ENCODE results near the gene ADAMTS3. TPM values are rescaled to one million over a fixed set of nuclear protein-coding genes. Genes with fewer than 3 reads are reported as not detected.

The ADAMTS3 gene
- total RNA-seq = 15.9 and 22.1 TPM in 2 replicates

DNA sequence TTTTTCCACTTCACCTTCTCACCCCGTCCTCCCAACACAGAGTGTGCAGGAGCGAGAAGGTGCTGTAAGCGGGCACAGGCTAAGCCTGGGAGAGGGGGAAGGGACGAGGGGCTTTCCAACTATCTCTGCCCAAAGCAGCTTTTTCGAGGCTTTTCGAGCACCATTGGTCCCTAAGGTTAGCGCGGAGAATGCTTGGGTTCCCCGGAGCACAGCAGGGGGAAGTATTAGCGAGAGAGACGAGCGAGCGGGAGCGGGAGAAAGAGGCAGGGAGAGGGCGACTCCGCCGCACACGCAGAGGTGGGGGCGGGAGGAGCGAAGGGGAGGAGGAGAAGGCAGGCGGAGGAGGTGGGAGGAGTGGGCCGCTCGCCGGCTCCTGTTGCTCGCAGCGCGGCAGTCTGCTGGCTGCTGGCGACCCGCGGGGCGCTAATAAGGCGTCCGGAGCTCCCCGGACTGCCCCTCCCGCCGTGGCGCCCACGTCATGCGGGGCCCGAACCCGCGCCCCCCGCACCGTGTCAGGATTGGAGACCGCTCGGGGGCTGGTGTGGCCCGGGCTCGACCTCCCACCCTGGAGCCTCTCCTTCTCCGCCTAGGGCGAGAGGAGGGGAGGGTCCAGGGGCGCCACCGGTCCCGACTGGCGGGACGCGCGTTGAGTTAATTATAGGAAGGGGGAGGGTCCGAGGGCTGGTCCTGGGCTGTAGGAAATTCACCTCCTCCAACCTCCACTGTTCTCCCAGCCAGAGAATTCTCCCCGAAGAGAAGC lies at the start of gene ADAMTS3:
ADAMTS3 (minus strand) TSS at position 263 of the 760 bp plus-strand sequence. CDS start 459 bp downstream, outside the sequence.
- DNase-seq (ENCODE audit: low read depth) = peak; percentile 45

- peak; percentile 3 for DNase-seq (ENCODE audit: low read depth)
Observed at GRCh38 chr4:72613959-72614358, 44.9 kb upstream of the ADAMTS3 start.

DNA sequence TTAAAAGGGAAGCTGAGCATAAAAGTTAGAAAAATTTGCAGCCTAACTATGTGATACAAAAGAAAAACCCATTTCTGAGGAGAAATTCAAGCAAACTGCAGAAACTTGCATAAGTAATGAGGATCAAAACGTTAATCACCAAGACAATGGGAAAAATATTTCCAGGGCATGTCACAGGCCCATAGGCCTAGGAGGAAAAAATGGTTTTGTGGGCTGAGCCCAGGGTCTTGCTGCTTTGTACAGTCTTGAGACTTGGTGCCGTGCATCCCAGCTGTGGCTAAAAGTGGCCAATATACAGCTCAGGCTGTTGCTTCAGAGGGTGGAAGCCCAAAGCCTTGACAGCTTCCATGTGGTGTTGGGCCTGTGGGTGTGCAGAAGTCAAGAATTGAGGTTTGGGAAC lies 37.7 kb upstream of the ADAMTS3 start:
- DNase-seq (ENCODE audit: low read depth) = no peak

DNA sequence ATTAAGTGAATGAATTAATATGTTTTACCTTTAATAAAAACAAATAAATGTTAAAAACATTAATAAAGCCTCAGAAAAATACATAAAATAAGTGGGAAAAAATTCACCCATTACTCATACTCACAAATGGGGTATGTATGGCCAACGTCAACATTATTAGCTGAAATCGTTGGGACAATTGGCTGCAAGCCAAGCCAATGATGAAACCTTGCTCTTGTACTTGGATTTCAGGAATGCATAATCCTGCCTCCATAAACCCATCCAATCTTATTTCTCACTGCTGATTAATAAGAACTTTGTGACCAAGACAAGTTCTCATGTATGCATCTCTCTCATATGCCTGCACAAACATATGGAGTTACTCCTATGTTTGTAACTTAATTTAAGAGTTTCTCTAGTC lies 35.3 kb upstream of the ADAMTS3 start:
- no peak for DNase-seq (ENCODE audit: low read depth)

GRCh38 chr4:72602396-72603376 lies 33.7 kb upstream of the ADAMTS3 start:
- no peak for DNase-seq (ENCODE audit: low read depth)

- DNase-seq (ENCODE audit: low read depth) = no peak
Observed at GRCh38 chr4:72591547-72592454, 22.8 kb upstream of the ADAMTS3 start.

DNA sequence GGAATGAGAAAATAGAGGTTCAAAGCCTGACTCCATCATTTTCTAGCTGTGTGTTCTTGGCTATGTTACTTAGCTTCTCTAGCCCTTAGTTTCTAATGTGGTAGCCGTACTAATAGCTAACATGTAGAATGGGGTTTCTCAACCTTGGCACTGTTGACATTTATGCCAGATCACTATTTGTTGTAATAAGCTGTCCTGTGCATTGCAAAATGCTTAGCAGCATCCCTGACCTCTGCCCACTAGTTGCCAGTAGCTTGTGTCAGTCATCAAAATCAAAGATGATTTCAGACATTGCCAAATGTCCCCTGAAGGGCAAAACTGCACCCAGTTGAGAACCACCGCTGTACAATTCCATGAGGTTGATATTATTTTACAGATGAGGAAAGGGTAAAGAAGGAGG lies 18.3 kb upstream of the ADAMTS3 start:
- DNase-seq (ENCODE audit: low read depth) = no peak

- peak; percentile 24 for DNase-seq (ENCODE audit: low read depth)
Observed at GRCh38 chr4:72582853-72583252, 13.8 kb upstream of the ADAMTS3 start.

- DNase-seq (ENCODE audit: low read depth) = peak; percentile 96
Observed at GRCh38 chr4:72577211-72577610, 8.2 kb upstream of the ADAMTS3 start.

- no peak for DNase-seq (ENCODE audit: low read depth)
Observed at GRCh38 chr4:72571337-72571736, 2.3 kb upstream of the ADAMTS3 start.

DNA sequence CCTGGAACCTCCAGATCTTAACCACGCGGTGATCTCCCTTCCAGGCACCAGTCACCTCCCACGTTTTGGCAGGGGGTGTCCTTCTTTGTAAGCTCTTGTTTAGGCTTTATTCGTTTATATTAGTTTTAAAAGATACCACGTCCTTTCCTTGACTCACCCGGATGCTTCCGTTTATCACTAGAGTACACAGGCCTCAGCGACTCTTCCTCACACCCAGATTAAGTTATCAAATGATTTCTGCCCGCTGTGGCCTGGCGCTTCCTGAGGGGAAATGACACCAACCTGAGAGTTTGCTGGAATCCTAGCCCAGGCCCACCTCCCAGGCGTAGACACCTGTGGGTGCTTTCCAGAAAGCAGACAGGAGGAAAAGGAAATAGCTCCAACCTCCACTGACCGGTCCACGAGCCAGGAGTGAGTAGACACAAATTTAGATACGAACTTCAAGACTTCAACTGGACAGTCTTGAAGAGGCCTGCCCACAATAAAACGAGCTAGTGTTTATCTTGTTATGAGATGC lies 756 bp upstream of the ADAMTS3 start:
- DNase-seq (ENCODE audit: low read depth) = peak; percentile 8

- peak; percentile 89 for DNase-seq (ENCODE audit: low read depth)
Observed at GRCh38 chr4:72567821-72568675, 973 bp downstream of the ADAMTS3 start.

- no peak for DNase-seq (ENCODE audit: low read depth)
Observed at GRCh38 chr4:72567036-72567435, 2.0 kb downstream of the ADAMTS3 start.

DNA sequence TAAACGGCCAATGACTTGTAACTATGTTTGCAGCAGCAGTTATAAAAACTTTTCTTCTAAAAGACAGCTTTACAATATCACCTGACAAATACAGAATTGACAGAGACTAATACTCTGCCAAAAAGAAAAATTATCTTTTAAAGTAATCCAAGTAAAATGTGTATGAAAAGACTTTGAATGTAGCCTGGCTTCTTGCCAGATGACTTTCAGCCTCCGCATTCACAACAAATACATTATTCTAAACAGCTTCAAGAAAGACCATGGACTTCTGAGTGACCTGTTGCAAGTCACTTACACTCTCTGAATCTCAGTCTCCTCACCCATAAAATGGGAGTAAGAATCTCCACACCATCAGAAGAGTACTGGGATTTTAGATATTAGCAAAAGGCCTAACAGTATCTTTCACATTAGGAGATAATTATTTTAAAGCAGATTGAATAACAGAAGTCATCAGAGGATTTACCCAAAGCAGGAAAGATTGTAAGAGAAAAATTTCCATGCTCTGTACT lies 2.5 kb downstream of the ADAMTS3 start:
- no peak for DNase-seq (ENCODE audit: low read depth)

DNA sequence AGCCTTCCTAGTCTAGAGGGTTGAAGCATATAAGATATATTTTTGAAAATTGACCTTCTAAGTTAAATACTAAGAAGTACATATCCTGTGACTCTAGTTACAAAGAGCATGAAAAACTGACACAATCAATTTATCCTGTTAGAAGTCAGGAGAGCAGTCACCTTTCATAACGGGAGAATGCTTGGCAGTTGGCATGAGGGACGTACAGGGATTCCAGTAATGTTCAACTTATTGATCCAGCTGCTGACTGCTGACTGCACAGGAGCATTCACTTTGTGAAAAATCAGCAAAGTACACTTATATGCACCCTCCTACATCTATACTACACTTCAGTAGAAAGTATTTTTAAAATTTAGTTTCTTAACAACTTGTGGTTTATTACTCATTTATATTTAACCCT lies 4.2 kb downstream of the ADAMTS3 start:
- no peak for DNase-seq (ENCODE audit: low read depth)

DNA sequence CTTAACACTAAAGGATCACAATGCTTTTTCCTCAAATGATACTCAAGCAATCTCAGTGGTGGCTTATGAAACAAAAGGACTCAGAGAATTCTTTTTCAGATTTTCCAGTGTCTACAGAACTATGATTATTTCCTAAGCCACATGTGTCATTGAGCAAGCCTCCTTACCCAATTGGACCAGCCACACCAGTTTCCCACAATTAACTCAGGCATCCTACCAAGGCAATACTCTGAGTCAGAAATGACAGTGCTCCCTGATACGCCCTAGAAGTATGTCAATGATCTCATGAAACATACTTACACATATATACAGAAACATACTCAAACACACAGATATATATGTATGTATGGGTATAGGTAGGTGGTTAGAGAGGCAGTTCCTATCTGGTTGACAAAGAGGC lies 4.8 kb downstream of the ADAMTS3 start:
- peak; percentile 81 for DNase-seq (ENCODE audit: low read depth)

DNA sequence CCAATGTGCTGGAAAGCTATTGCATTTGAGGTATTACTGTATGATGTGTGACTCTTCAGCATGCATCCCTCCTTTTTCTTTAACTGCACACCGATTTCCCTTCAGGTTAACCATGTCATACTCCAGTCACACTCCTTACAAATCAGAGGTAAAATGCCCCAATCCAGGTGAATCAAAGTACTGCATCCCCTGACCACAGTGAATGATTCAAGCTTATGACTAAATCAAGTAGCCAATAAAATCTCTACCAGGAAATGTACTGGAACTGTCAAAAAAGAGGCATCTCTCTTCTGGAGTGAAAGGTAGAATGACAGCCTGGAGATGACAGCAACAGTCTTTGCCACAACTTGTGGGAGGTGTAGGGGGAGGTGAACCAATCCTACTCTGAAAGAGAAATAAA lies 10.4 kb downstream of the ADAMTS3 start:
- DNase-seq (ENCODE audit: low read depth) = peak; percentile 24

GRCh38 chr4:72557021-72557420 lies 12.0 kb downstream of the ADAMTS3 start:
- DNase-seq (ENCODE audit: low read depth) = no peak

- no peak for DNase-seq (ENCODE audit: low read depth)
Observed at GRCh38 chr4:72555377-72555831, 13.6 kb downstream of the ADAMTS3 start.

All from renal cortical epithelial cell (primary cell).